Aorta (tissue), 5 donors: ENCODE measurements around the gene IRF7. TPM values are rescaled to one million over a fixed set of nuclear protein-coding genes. Genes with fewer than 3 reads are reported as not detected.

Source experiments
- ATAC-seq: fragments of 200-7000 bp; cut with Tn5 transposase; one replicate; pipeline ENCODE4 v1.9.1; 2022; ENCODE audit warnings: moderate library complexity; ENCODE audit not compliant: low FRiP score
- DNase-seq, 2 donors: peaks; one replicate each; pipeline ENCODE4 v3.0.0-alpha.2; 2020
- H3K27ac ChIP-seq, 2 donors: one replicate each; pipeline ENCODE4 v1.5.1; 2013; ENCODE audit warnings: low read length in 2 of 2, mild to moderate bottlenecking in 2 of 2, moderate library complexity in 2 of 2, control low read depth in 1 of 2, inconsistent platforms in 1 of 2, low read depth in 1 of 2
- H3K27me3 ChIP-seq, 2 donors: one replicate each; pipeline ENCODE4 v1.6.1; 2013; ENCODE audit warnings: control low read depth in 1 of 2, low read length in 1 of 2, mild to moderate bottlenecking in 1 of 2, moderate library complexity in 1 of 2; ENCODE audit not compliant: insufficient read depth in 2 of 2, control insufficient read depth in 1 of 2
- H3K36me3 ChIP-seq, 2 donors: one replicate each; pipeline ENCODE4 v1.6.1; 2013; ENCODE audit warnings: control low read depth in 1 of 2, low read length in 1 of 2, mild to moderate bottlenecking in 1 of 2; ENCODE audit not compliant: insufficient read depth in 2 of 2, control insufficient read depth in 1 of 2
- H3K4me1 ChIP-seq, 2 donors: one replicate each; pipeline ENCODE4 v1.6.1; 2013; ENCODE audit warnings: low read length in 2 of 2, control low read depth in 1 of 2, mild to moderate bottlenecking in 1 of 2, moderate library complexity in 1 of 2; ENCODE audit not compliant: insufficient read depth in 2 of 2, control insufficient read depth in 1 of 2
- H3K4me3 ChIP-seq, 2 donors: one replicate each; pipeline ENCODE4 v1.5.1; 2013; ENCODE audit warnings: low read length in 2 of 2, control low read depth in 1 of 2, mild to moderate bottlenecking in 1 of 2
- H3K9me3 ChIP-seq: one replicate; pipeline ENCODE4 v1.6.1; 2013; ENCODE audit warnings: mild to moderate bottlenecking, low read length; ENCODE audit not compliant: control insufficient read depth
- WGBS, 2 donors: extraction: QIAGEN DNeasy Blood & Tissue Kit; methylation state at CpG; one replicate each; pipeline ENCODE4 v1.1.7; 2013; 5-methylcytosine and 5-hydroxymethylcytosine counted together
- intact Hi-C, 2 donors: fragments of 100-400 bp; cut with DNase I; formaldehyde crosslinking; loops; one replicate each; pipeline versions ENCODE4 v1.14.2 to v1.15.0; 2022
- polyA plus RNA-seq, 2 donors: library from polyadenylated mRNA; stranded (reverse); fragments of 200-250 nt; gene quantifications; one replicate each; pipeline ENCODE4 v1.2.3, GENCODE V29; 2013
- total RNA-seq, 2 donors: library from RNA; stranded (reverse); fragmentation: NEBNext Ultra II Directional; extraction: Animal tissue kit (Norgen Biotek cat#: 25700); gene quantifications; one replicate each; pipeline ENCODE4 v1.2.1, GENCODE V29; 2021
- donor health status: healthy with polysubstance abuse.
- donor health status: Bipolar disorder and iron deficiency.
- donor health status: DM: no; HTN: no; CAD: no.
- donor health status: DM: no; HTN: no; CAD: no.
- donor health status: DM: yes; HTN: yes; CAD: no.

Gene IRF7
- total and polyA plus RNA-seq, 4 donors, result 13.4 to 30.9 (median 26.3) TPM

DNA sequence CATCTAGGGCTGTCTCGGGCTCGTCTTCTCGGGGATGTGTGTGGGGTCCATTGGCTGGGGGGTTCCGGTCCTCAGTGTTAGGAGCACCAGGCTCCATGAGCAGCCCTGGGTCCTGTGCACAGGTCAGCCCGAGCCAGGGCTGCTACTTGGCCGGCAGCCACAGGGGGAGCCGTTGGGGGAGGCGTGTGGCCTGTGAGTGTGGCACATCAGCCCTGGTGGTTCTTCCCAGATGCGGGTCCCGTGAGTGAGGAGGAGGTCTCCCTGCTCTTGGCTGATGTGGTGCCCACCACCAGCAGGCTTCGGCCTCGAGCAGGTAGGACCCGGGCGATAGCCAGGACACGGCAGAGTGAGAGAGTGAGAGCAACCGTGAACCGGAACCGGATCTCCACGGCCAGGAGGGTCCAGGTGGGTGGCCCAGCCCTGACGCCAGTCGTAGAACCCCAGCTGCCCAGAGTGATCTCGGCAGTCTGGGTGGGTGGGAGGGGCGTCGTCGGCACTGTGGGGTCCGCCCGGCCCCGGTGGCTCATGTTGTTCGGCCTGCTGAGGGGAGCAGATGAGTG lies 18.5 kb downstream of the IRF7 start:
- intact Hi-C loops, result no loop called here
- no peaks in the 10 kb centered on the region for H3K9me3 ChIP-seq
- no peak overlapping the region for H3K27ac ChIP-seq
- no peak overlapping the region for H3K4me3 ChIP-seq
- H3K4me1 ChIP-seq, result no peaks in the 10 kb centered on the region
- ATAC-seq (no peak), DNase-seq (no peak)
- H3K27me3 ChIP-seq, result no peaks in the 10 kb centered on the region
- H3K36me3 ChIP-seq, result peaks cover 2 to 22% of the 10 kb centered on the region in 2 donors
- 86 to 87% methylated on average over 29 of the region's 29 CpGs for WGBS, 2 donors

DNA sequence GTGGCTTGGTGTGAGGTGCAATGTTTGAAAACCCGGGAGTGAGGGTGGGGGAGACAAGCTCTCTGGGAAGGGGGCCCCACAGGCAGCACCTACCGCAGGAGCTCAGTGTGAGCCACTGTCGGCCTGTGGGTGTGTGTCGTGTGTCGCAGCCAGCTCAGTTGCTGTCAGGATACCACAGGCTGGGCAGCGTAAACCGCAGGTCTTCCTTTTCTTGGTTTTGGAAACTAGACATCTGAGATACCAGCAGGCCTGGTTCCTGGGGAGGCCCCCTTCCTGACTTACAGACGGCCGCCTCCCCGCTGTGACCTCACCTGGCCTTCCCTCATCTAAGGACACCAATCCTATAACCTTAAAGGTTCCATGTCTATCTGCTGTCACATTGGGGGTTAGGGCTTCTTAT lies 19.4 kb downstream of the IRF7 start:
- no peak overlapping the region for H3K27ac ChIP-seq
- intact Hi-C loops, result no loop called here
- DNase-seq (no peak), ATAC-seq (no peak)
- 86 to 91% methylated on average over 10 of the region's 10 CpGs for WGBS, 2 donors
- H3K27me3 ChIP-seq, result no peaks in the 10 kb centered on the region
- H3K4me1 ChIP-seq, result no peaks in the 10 kb centered on the region
- H3K36me3 ChIP-seq, result peaks cover 2 to 17% of the 10 kb centered on the region in 2 donors
- no peaks in the 10 kb centered on the region for H3K9me3 ChIP-seq
- H3K4me3 ChIP-seq, result no peak overlapping the region

DNA sequence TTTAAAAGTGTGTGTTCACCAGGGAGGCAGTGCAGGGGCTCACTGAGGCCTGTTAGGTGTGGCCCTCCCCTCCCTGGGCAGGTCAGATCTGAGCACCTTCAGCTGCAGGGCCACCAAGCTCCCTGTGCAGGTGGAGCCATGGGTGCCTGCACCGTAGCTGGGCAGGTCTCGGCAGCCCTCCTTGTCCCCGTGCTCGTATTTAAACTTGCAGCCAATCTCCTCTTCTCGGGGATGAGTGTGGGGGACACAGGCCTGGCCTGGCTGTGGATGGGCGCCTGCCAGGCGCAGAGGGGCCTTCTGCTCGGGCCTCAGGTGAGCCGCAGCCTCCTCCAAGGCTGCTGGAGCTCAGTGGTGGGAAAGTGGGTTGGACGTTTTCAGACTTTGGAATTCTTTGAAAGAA lies 20.4 kb downstream of the IRF7 start:
- Histone ChIP-seq H3K27me3 (no peaks in the 10 kb centered on the region), H3K27ac (no peak overlapping the region), H3K4me3 (no peak overlapping the region), H3K9me3 (no peaks in the 10 kb centered on the region), H3K36me3 (peaks cover 0 to 17% of the 10 kb centered on the region in 2 donors), H3K4me1 (no peaks in the 10 kb centered on the region)
- ATAC-seq, result no peak
- intact Hi-C loops, result no loop called here
- WGBS, 2 donors, result 89 to 91% methylated on average over 10 of the region's 10 CpGs
- DNase-seq, result no peak

DNA sequence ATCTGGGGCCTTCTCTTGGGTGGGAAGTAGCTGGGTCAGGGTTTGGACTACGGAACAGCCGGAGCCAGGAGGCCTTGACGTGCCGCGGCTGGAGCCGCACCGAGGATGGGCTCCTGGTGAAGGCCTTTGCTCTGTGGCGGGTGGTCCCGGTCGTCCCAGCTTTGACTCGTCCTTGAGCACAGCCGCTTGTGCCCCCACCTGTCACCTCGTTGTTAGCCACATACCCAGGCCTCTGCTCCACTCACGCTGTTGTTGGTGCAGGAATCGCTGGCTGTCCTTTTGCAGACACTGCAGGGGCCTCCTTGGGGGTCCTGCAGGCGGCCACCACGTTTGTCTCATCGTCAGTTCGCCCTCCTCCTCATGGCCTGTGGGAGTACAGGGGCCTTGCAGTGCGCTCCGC lies 22.4 kb downstream of the IRF7 start:
- no peak for ATAC-seq
- no peak overlapping the region for H3K27ac ChIP-seq
- H3K36me3 ChIP-seq, result peaks cover 3 to 17% of the 10 kb centered on the region in 2 donors

DNA sequence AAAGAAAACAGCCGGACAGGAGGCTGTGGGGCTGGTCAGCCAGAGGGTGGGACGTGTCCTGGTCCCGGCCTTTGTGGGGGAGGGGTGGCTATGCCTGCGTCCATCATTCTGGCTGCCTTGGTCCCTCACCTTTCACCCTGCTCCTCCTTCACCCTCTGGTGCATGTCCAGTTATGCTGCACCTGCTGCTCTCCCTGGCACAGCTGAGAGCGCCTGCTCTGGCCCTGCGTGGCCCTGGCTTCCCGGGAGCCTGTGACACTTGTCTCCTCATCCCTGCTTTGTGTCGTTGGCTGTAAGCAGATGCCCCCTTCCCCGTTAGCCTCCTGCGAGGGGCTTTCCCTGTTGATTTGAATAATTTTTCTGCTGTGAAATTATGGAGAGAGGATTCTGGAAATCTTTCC lies 22.8 kb downstream of the IRF7 start:
- H3K27me3 ChIP-seq, result no peaks in the 10 kb centered on the region
- intact Hi-C loops, result no loop called here
- peaks cover 3 to 15% of the 10 kb centered on the region in 2 donors for H3K36me3 ChIP-seq
- H3K4me3 ChIP-seq, result no peak overlapping the region
- H3K27ac ChIP-seq, result no peak overlapping the region
- WGBS, 2 donors, result 89 to 90% methylated on average over 9 to 10 of the region's 10 CpGs
- DNase-seq (no peak), ATAC-seq (no peak)
- H3K9me3 ChIP-seq, result no peaks in the 10 kb centered on the region
- H3K4me1 ChIP-seq, result no peaks in the 10 kb centered on the region

More for the DNA sequence above, 22.4 kb downstream of the IRF7 start:
- Histone ChIP-seq H3K4me3 (no peak overlapping the region), H3K4me1 (no peaks in the 10 kb centered on the region), H3K9me3 (no peaks in the 10 kb centered on the region), H3K27me3 (no peaks in the 10 kb centered on the region)
- DNase-seq, result no peak
- intact Hi-C loops, result no loop called here
- 92 to 93% methylated on average over 19 to 21 of the region's 21 CpGs for WGBS, 2 donors

DNA sequence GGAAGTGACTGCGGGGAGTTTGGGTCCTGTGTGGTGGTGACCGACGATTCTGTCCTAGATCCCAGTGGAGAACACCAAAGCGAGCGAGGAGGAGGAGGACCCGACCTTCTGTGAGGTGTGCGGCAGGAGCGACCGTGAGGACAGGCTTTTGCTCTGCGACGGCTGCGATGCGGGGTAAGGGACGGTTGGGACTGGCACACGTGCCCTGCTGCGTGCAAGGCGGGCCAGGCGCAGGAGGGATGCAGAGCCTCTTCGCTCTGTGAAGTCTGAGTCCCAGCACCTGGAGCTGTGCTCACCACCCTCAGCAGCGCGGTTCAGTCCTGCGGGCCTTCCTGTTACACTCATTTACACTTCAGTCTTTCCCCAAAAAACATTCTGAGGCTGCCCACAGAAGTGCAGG lies 23.2 kb downstream of the IRF7 start:
- peaks cover 3 to 13% of the 10 kb centered on the region in 2 donors for H3K36me3 ChIP-seq
- no peak overlapping the region for H3K4me3 ChIP-seq
- ATAC-seq (no peak), DNase-seq (no peak)
- no peaks in the 10 kb centered on the region for H3K4me1 ChIP-seq
- H3K9me3 ChIP-seq, result no peaks in the 10 kb centered on the region
- WGBS, 2 donors, result 93 to 96% methylated on average over 22 of the region's 22 CpGs
- intact Hi-C loops, result no loop called here
- H3K27me3 ChIP-seq, result no peaks in the 10 kb centered on the region
- no peak overlapping the region for H3K27ac ChIP-seq

DNA sequence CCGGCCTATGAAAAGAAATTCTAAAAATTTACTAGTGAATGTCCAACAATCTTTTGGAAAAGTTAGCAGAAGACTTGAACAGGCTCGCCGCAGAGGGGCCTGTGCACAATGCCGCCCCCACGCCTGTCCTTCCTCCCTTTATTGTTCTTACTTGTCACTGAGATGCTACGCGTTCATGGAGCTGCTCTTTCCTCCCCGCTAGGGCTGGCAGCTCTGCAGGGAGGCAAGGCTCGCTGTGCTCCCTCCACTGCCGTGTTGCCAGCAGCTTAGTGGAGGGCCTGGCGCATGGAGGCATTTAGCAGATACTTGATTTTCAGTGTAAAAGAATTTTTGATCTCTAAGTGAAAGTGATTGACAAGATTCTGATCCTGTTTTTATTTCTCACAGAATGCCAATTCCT lies 24.8 kb downstream of the IRF7 start:
- no peak for DNase-seq
- Histone ChIP-seq H3K27ac (no peak overlapping the region), H3K9me3 (no peaks in the 10 kb centered on the region), H3K4me1 (no peaks in the 10 kb centered on the region), H3K36me3 (peaks cover 3 to 10% of the 10 kb centered on the region in 2 donors), H3K4me3 (no peak overlapping the region), H3K27me3 (no peaks in the 10 kb centered on the region)
- ATAC-seq, result no peak
- intact Hi-C loops, result no loop called here
- WGBS, 2 donors, result 80 to 84% methylated on average over 11 of the region's 11 CpGs

DNA sequence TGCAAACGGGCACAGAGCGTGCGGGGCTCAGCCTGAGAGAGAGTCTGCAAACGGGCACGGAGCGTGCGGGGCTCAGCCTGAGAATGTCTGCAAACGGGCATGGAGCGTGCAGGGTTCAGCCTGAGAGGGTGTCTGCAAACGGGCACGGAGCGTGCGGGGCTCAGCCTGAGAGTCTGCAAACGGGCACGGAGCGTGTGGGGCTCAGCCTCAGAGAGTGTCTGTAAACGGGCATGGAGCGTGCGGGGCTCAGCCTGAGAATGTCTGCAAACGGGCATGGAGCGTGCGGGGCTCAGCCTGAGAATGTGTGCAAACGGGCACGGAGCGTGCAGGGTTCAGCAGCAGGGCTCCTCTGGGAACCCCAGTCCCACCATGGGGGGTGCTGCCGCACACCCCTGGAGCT lies 26.0 kb downstream of the IRF7 start:
- Histone ChIP-seq H3K36me3 (peaks cover 3 to 10% of the 10 kb centered on the region in 2 donors), H3K27me3 (no peaks in the 10 kb centered on the region), H3K4me3 (no peak overlapping the region), H3K4me1 (no peaks in the 10 kb centered on the region), H3K27ac (no peak overlapping the region), H3K9me3 (no peaks in the 10 kb centered on the region)
- no peak for ATAC-seq
- WGBS, 2 donors, result 94% methylated on average over 26 of the region's 26 CpGs
- intact Hi-C loops, result no loop called here
- DNase-seq, result no peak

DNA sequence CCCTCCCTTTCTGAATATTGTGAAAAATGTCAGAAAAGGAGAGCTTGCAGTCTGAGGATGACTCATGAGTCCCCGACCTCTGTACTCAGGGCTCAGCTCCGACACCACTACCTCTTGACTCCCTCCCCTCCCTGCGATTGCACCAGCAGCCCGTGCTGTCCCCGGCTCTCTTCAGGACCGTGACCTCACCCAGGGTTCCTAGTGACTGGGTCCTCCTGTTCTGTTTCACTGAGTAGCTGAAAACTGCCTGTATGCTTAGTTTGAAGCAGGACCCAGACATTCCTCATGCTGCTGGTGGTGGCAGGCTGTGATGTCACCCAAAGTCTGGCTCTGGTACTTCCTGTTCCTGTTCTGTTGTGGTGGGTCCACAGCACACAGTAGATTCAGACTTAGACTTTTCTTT lies 27.8 kb downstream of the IRF7 start:
- 61 to 73% methylated on average over 6 of the region's 6 CpGs for WGBS, 2 donors
- intact Hi-C loops, result no loop called here
- DNase-seq, result no peak
- no peak for ATAC-seq
- Histone ChIP-seq H3K9me3 (no peaks in the 10 kb centered on the region), H3K27me3 (no peaks in the 10 kb centered on the region), H3K36me3 (peaks cover 3 to 8% of the 10 kb centered on the region in 2 donors), H3K27ac (no peak overlapping the region), H3K4me3 (no peak overlapping the region), H3K4me1 (no peaks in the 10 kb centered on the region)
